ENCODE measurements around the gene EMCN. TPM values are rescaled to one million over a fixed set of nuclear protein-coding genes. Genes with fewer than 3 reads are reported as not detected.
A peak's percentile ranks its signal among the peaks of the same experiment; 100 is the strongest.

Gene EMCN
- total and polyA plus RNA-seq, 9 donors, result 4.4 to 40.7 (median 11.8) TPM

- intact Hi-C loops (cut with DNase I), result no loop called here
- H3K4me1 ChIP-seq (ENCODE audit: insufficient read depth), result peaks cover 4% of the 10 kb centered on the region
- no peak overlapping the region for H3K4me3 ChIP-seq
- no peaks in the 10 kb centered on the region for H3K27me3 ChIP-seq
- DNase-seq, result no peak
- H3K27ac ChIP-seq, result peak overlapping the region in 1 of 2 donors; percentile 6
- 65 to 88% (median 78%) methylated on average over 2 of the region's 2 CpGs for WGBS, 3 donors
- no peaks in the 10 kb centered on the region for H3K9me3 ChIP-seq
- TF ChIP-seq CTCF (IDR thresholded peaks at IDR 0.05) (no peak), POLR2A (IDR thresholded peaks at IDR 0.05) (no peak), EP300 (IDR thresholded peaks at IDR 0.05) (no peak)
- H3K36me3 ChIP-seq, result no peaks in the 10 kb centered on the region
Observed at GRCh38 chr4:100366213-100366612, 151.6 kb downstream of the EMCN start.

- TF ChIP-seq POLR2A (IDR thresholded peaks at IDR 0.05), result no peak
- no peak for TF ChIP-seq CTCF (IDR thresholded peaks at IDR 0.05)
- no peak for TF ChIP-seq EP300 (IDR thresholded peaks at IDR 0.05)
- DNase-seq, result no peak
- H3K4me1 ChIP-seq (ENCODE audit: insufficient read depth), result peaks cover 3% of the 10 kb centered on the region
- no peaks in the 10 kb centered on the region for H3K9me3 ChIP-seq
- WGBS, 3 donors, result 70 to 89% (median 88%) methylated on average over 1 of the region's 1 CpG
- H3K27me3 ChIP-seq, result no peaks in the 10 kb centered on the region
- intact Hi-C loops (cut with DNase I), result no loop called here
- H3K36me3 ChIP-seq, result no peaks in the 10 kb centered on the region
- H3K4me3 ChIP-seq, result no peak overlapping the region
- H3K27ac ChIP-seq, result no peak overlapping the region
Observed at GRCh38 chr4:100362366-100362765, 155.5 kb downstream of the EMCN start.

GRCh38 chr4:100361336-100361735 is 156.5 kb downstream of the EMCN start:
- WGBS, 3 donors, result 89 to 96% (median 95%) methylated on average over 1 of the region's 1 CpG
- H3K4me1 ChIP-seq (ENCODE audit: insufficient read depth), result peaks cover 3% of the 10 kb centered on the region
- H3K36me3 ChIP-seq, result no peaks in the 10 kb centered on the region
- no peak overlapping the region for H3K4me3 ChIP-seq
- TF ChIP-seq POLR2A (IDR thresholded peaks at IDR 0.05), result no peak
- no peak for TF ChIP-seq EP300 (IDR thresholded peaks at IDR 0.05)
- TF ChIP-seq CTCF (IDR thresholded peaks at IDR 0.05), result no peak
- intact Hi-C loops (cut with DNase I), result no loop called here
- no peak for DNase-seq
- no peak overlapping the region for H3K27ac ChIP-seq
- H3K27me3 ChIP-seq, result no peaks in the 10 kb centered on the region
- H3K9me3 ChIP-seq, result no peaks in the 10 kb centered on the region

GRCh38 chr4:100360211-100360610 is 157.6 kb downstream of the EMCN start:
- H3K27me3 ChIP-seq, result no peaks in the 10 kb centered on the region
- intact Hi-C loops (cut with DNase I), result no loop called here

More at GRCh38 chr4:100360211-100360610, 157.6 kb downstream of the EMCN start:
- TF ChIP-seq POLR2A (IDR thresholded peaks at IDR 0.05) (no peak), EP300 (IDR thresholded peaks at IDR 0.05) (no peak), CTCF (IDR thresholded peaks at IDR 0.05) (no peak)
- H3K27ac ChIP-seq, result no peak overlapping the region
- peaks cover 2% of the 10 kb centered on the region for H3K4me1 ChIP-seq (ENCODE audit: insufficient read depth)
- no peaks in the 10 kb centered on the region for H3K9me3 ChIP-seq
- 45 to 58% (median 46%) methylated on average over 1 of the region's 1 CpG for WGBS, 3 donors
- no peaks in the 10 kb centered on the region for H3K36me3 ChIP-seq
- no peak for DNase-seq
- no peak overlapping the region for H3K4me3 ChIP-seq

All from ovary (tissue), 9 donors.